ENCODE data around the gene KTN1.

DNA sequence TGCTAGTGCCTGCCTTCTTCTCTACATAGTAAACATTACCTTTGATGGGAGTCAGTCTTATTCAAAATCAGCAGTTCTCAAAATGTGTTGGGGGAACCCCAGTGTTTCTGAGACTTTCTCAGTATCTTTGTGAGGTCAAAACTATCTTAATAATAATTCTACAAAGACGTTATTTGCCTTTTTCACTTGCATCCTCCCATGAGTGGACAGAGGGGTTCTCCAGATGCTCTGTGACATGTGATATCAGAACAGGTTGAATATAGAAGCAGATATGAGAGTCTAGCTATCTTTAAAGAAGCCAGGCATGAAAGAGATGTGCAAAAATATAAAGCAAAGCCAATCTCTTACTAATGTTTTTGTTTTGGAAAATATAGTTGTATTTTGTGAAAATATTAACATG, 144.7 kb downstream of the KTN1 start:
- TF ChIP-seq CTCF (IDR thresholded peaks at IDR 0.05) (no peak), EP300 (IDR thresholded peaks at IDR 0.05) (no peak), POLR2AphosphoS5 (IDR thresholded peaks at IDR 0.05) (no peak)
